B cell (primary cell): Measurements from ENCODE around the gene TDO2.

Experiments
- CTCF ChIP-seq: fragments of 200-600 bp; IDR thresholded peaks from one replicate; pipeline ENCODE4 v1.8.0; 2022; ENCODE audit warnings: antibody characterized with exemption, mild to moderate bottlenecking
- EZH2 ChIP-seq: IDR thresholded peaks from 2 replicates; pipeline ENCODE4 v1.6.1; 2012; ENCODE audit warnings: borderline replicate concordance, low read depth, mild to moderate bottlenecking, moderate library complexity, low read length; ENCODE audit not compliant: insufficient read depth, poor library complexity, severe bottlenecking

GRCh38 chr4:155887045-155887444 lies 16.5 kb upstream of the TDO2 start:
- TF ChIP-seq CTCF = no peak
- no peak for TF ChIP-seq EZH2
